NCI-H2029 treated with DMSO at 0.1 percent for 48 hours (cell line): Measurements from ENCODE around the gene SOX13.

Experiments
- DNase-seq: peaks from one replicate; lab custom pipeline; 2025; lab: John Stamatoyannopoulos, UW

The SOX13 gene

DNA sequence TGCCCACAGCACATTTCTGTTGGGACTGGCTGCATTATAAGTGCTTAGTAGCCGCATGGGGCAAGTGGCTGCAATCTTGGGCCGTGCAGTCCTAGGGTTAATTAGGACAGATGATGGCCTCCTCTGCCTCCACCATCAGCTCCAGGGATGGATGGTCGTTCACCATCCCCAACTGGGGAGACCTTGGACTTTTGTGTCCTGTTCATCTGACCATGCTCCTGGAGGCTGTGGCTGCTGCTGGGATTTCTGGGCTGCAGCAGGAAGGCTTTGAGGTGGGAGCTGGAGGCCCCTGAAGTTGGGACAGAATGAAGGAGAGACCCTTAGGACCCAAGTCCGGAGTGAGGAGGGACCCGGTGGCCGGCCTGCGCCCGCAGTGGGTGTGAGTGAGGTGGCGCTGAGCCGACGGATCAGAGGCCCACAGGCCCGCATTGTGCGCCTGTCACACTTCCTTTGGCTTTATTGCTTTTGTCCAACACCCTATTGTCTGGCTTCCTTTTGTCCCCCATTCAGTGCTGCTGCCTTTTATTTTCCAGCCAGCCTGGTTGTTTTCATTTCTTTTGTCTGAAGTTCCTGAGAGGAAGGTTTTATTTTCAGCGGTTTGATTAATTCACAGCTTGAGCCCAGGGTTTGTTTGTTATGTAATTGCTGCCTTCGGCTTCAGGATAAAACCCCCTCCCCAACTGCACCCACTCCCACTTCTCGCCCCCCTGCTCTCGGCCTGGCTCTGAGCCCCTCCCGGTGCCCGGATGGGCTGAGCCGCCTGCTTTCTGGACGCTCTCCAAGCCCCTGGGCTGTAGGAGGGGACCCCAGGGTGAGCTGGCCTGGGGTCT is 35.6 kb downstream of the SOX13 start:
- peak; percentile 77 for DNase-seq

DNA sequence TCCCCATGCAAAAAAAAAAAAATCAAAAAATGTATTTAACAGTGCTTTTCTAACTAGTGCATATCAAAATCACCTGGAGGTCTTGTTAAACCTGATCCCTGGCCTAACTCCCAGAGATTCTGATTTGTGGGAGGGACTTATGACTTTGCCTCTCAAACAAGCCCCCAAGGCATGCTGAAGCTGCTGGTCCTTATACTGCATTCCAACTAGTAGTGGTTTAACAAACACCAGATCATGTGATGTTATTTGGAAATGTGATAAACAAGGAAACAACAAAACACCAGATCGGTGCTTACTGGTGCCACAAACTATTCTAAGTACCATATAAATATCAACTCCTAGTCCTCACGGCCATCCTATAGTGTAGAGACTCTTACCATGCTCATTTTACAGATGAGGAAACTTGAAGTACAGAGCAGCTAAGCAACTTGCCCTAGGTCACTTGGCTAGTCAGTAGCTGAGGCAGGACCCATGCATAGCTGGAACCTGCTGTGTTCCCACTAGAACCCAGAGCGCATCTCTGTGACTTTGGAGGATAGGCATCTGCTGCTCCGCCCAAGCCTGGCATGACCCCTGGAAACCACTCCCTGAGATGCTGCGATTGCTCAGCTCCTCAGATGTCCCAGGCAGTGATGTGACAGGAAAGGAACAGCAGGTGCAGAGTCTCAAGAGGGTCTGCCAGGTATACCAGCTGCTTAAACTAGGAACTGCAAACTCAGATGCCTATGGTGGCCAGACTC is 38.1 kb downstream of the SOX13 start:
- DNase-seq: peak; percentile 25

GRCh38 chr1:204112876-204113730 is 40.2 kb downstream of the SOX13 start:
- DNase-seq: no peak

DNA sequence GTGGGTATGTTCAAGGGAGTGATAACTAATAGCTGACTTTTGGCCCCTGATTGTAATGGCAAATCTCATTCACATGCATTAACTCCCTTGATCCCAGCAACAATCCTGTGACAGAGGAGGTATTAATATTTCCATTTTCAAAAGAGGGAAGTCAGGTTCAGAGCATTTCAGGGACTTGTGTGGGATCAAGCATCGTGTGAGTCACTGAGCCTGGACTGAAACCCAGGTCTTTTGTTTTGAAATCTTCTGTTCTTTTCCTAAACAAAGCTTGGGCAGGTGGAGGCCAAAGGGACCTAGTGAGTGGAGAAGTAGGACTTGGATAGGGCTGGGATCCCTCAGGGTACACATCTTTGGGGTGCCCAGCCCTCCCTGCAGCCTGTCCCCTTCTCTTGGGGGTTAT is 41.0 kb downstream of the SOX13 start:
- DNase-seq: no peak

- DNase-seq: no peak
Observed at GRCh38 chr1:204114606-204115005, 41.7 kb downstream of the SOX13 start.

DNA sequence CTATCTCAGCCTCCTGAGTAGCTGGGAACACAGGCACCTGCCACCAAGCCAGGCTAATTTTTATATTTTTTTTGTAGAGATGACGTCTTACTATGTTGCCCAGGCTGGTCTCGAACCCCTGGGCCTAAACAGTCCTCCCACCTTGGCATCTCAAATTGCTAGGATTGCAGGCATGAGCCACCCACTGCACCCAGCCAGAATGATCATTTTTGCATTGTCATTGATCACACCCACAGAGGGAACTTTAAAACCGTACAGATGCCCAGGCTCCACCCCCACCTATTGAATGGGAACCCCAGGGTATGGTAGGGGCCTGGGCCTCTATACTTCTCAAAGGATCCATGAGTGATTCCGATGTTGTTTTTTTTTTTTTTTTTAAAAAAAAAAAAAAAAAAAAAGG is 42.2 kb downstream of the SOX13 start:
- DNase-seq: no peak

DNA sequence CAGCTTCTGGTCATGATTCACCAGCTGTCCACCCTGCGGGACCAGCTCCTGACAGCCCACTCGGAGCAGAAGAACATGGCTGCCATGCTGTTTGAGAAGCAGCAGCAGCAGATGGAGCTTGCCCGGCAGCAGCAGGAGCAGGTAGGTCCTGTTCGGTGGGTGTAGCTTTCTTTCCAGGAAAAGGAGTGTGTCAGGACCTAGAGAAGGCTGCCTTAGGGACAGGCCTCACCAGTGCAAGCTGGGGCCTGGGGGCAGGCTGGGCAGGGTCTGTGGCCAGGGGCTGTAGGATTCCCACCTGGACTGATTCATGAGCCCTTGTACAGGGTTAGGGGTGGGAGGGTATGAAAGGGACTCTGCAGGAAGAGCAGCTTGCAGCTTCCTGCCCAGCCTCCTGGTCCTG is 43.6 kb downstream of the SOX13 start:
- DNase-seq: no peak

DNA sequence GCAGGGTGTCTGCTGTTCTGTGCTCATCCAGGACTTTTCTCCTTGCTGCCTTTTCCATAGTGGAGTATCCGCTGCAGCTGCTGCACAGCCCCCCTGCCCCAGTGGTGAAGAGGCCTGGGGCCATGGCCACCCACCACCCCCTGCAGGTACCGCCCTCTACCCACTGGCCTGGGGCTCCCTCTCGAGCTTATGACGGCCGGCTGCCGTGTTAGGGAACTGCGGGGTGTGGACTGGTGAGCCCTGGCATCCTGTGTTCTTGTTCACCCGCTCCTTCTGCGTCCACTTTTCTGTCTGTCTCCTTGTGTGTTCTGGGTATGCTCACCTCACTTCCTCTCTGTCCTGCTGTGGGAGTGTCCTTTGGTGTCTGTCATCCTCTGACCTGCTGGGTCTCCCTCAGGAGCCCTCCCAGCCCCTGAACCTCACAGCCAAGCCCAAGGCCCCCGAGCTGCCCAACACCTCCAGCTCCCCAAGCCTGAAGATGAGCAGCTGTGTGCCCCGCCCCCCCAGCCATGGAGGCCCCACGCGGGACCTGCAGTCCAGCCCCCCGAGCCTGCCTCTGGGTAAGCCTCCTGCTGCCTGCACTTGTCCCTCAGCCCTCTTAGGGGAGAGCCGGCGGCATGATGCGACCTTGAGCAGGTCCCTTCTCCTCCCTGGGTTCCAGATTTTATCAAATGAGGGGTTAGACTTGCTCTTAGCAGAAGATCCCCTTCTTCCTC is 49.1 kb downstream of the SOX13 start:
- DNase-seq: no peak

DNA sequence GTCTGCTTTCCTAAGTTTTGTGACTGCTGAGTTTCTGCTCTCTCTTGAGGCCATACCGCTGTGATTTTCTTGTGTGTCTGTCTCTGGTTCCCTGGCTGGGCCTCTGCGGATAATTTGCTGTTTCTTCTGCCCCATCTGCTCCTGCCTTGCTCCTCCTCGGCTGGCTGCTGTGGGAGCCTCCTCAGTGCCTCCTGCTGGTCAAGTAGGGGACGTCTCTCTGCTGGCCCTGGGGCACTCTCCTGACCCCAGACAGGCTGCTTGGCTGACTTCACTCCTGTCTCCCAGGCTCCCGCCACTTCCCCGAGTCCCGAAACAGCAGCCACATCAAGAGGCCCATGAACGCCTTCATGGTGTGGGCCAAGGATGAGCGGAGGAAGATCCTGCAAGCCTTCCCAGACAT is 50.5 kb downstream of the SOX13 start:
- no peak for DNase-seq

- no peak for DNase-seq
Observed at GRCh38 chr1:204124639-204125038, 51.7 kb downstream of the SOX13 start.

- DNase-seq: no peak
Observed at GRCh38 chr1:204125759-204126351, 52.9 kb downstream of the SOX13 start.

- no peak for DNase-seq
Observed at GRCh38 chr1:204126386-204126785, 53.5 kb downstream of the SOX13 start.

DNA sequence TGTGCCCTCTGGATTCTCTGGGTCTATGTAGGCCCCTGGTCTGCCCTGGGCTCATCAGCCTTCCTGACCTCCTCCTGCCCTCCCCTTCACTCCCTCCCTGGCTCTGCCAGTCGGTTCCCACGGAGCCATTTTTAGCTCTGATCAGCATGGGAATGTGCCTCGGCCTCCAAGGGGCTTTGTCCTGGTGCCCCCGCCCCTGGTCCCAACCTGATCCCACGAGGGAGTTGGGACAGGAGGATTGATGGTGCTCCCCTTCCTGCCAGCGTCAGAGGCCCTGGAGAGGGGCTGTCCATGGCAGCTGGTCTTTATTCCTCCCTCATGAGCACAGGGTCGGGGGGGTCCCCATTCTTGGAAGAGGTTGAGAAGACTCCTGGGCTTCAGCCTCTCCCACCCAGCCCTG is 54.0 kb downstream of the SOX13 start:
- DNase-seq: no peak

DNA sequence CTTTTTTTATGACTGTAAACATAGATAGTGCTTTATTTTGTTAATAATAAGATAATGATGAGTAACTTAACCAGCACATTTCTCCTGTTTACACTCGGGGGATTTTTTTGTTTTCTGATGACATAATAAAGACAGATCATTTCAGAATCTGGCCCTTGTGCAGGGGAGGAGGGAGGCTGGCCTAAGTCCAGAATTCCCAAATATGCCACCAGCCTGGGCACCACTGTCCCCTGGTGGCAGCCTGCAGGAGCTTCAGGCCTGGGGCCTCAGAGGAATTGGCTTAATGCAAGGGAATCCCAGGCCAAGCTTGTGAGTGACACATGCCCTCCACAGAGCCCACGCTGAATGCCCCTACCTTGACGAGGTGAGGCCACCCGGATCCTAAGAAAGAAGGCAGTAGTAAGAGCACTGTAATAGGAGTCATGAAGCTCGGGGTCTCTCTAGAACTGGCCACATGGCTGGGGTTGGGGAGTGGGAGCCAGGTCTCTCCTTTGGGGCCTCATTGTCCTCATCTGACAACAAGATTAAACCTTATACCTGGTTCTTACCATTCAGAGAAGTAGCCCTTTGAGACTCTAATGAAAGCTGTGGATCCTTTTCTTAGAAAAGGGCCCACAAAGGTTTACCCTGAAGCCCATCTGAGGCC is 54.8 kb downstream of the SOX13 start:
- peak; percentile 32 for DNase-seq

GRCh38 chr1:204128464-204128963 is 55.6 kb downstream of the SOX13 start:
- no peak for DNase-seq

- peak; percentile 24 for DNase-seq
Observed at GRCh38 chr1:204128964-204129896, 56.3 kb downstream of the SOX13 start.

- DNase-seq: no peak
Observed at GRCh38 chr1:204130178-204130577, 57.3 kb downstream of the SOX13 start.

- no peak for DNase-seq
Observed at GRCh38 chr1:204130981-204131892, 58.3 kb downstream of the SOX13 start.

DNA sequence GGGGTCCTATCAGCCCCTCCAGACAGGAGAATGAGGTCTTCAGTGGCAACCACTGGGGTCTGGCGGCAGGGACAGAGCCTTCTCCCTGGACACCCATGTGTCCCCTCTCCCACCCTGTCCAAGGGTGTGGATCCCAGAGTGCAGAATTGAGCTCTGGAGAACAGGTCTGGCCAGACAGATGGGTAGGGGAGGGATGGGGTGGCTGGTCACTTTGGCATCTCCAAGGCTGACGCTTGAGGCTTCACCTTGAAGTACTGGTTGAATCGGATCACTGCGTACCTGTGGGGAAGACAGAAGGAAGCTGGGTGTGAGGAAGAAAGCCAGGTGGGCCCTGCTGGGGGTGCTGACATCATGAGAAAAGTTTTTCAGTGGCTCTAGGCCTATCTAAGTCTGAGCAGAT is 59.1 kb downstream of the SOX13 start:
- no peak for DNase-seq
